GM12873 (cell line): ENCODE results near the gene SEPTIN2.

Experiments
- TF ChIP-seq, protein P1 (sequence below): IDR thresholded peaks from 2 replicates; pipeline ENCODE4 v1.5.1; 2012; ENCODE audit warnings: low read depth, mild to moderate bottlenecking, moderate library complexity, low read length, control low read depth; ENCODE audit not compliant: insufficient read depth; ENCODE audit errors: missing control alignments

Gene SEPTIN2

DNA sequence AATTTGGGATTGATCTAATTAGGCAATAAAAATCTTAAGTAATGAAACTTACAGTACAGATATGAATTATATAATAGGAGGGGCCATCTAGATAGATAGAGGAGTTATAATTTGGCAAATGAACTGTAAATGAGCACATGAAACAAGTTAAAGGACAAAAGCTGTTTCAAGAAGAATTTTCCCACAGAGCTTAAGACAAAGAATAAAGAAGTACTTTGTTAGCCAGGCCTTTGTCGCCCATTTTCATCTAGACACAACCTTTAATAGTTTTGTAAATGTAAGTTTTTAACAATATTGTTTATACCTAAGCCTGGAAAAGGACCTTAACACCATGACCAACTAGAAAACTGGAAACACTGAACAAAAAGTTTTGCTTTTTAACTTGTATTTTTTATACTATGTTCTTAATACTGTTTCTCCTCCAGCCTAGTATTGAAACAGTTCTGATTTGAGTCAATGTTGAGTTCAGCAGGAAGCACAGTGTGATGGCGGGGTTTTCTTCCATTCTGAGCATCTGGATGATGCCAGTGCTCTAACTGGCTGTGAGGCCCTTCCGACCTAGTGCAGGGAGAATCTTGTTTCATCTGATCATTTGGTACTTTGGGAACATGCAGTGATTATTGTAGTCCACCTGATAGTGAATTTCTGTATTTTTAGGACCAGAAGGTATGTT lies 77.9 kb downstream of the SEPTIN2 start:
- TF ChIP-seq, protein P1, sequence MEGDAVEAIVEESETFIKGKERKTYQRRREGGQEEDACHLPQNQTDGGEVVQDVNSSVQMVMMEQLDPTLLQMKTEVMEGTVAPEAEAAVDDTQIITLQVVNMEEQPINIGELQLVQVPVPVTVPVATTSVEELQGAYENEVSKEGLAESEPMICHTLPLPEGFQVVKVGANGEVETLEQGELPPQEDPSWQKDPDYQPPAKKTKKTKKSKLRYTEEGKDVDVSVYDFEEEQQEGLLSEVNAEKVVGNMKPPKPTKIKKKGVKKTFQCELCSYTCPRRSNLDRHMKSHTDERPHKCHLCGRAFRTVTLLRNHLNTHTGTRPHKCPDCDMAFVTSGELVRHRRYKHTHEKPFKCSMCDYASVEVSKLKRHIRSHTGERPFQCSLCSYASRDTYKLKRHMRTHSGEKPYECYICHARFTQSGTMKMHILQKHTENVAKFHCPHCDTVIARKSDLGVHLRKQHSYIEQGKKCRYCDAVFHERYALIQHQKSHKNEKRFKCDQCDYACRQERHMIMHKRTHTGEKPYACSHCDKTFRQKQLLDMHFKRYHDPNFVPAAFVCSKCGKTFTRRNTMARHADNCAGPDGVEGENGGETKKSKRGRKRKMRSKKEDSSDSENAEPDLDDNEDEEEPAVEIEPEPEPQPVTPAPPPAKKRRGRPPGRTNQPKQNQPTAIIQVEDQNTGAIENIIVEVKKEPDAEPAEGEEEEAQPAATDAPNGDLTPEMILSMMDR: no peak

DNA sequence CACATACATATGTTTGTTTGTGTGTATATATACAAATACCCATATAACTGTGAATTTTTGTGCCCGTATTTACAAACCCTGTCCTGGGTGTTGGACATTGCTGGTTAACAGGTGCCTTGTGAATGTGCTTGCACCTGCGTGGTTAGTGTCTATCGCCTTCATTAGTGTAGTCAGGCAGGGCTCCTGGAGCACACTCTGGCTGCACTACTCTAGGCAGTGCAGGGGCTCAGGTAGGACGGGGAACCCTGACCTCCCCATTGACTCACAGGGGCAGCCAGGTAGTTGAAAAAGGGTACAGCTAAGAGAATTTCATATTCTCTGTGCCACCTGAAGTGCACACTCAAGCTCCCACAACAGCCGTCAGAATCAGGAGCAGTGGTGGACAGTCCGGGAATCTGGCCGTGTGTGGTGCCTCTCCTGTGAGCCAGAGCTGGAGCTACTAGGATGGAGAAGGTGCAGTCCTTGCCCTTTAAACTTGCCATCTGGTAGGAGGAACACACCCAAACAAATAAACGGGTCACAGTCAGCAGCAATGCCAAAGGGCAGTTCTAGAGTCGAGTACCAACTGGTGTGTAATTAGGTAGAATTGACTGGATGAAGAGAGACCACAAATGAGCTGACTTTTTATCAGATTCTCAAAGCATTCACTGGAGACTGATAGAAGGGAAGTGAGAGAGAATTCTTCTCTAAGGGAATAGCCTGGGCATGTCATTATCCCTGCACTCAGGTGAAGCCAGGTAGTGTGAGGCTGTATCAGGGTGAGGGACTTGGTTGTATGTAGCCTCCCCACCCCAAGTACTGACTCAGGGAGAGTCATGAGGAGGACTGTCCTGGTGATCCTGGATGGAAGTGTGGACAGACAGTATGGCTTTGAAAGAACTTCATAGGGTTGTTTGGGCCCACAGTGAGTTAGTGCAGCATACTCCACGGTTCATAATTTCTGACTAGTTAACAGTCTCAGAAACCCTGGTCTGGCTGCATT lies 84.5 kb downstream of the SEPTIN2 start:
- TF ChIP-seq, protein P1: no peak
